Spleen (tissue), 7 donors: ENCODE data around the gene LPP.

Experiments
- CTCF ChIP-seq, 11 experiments: fragments of 200-600 bp in 7 of 11; fragments of 450-650 bp in 4 of 11; sonication (generic) in 4 of 11; IDR thresholded peaks in 8 of 11; conservative IDR thresholded peaks in 3 of 11; 1 replicate in 7 of 11; 2 replicates in 4 of 11; pipeline versions ENCODE4 v1.4.0 to v1.8.0; 2016 to 2021; ENCODE audit warnings: antibody characterized with exemption in 11 of 11, inconsistent platforms in 4 of 11, mild to moderate bottlenecking in 1 of 11
- POLR2A ChIP-seq, 3 donors: fragments of 450-650 bp; IDR thresholded peaks; one replicate each; pipeline ENCODE4 v1.5.1; 2017; ENCODE audit warnings: antibody characterized with exemption in 3 of 3, mild to moderate bottlenecking in 1 of 3
- POLR2AphosphoS5 ChIP-seq, 3 donors: sonication (generic); formaldehyde crosslinking; IDR thresholded peaks; one replicate each; pipeline ENCODE4 v1.5.1; 2017; ENCODE audit warnings: antibody characterized with exemption in 3 of 3
- donor health status: DM: no; HTN: no; CAD: no; lungs with moderate emphysema.
- donor health status: DM: no; HTN: no; CAD: no.
- donor health status: DM: no; HTN: no; CAD: no.

GRCh38 chr3:188397766-188398705 lies 244.1 kb downstream of the LPP start:
- TF ChIP-seq POLR2A (IDR thresholded peaks at IDR 0.05) = no peak
- no peak for TF ChIP-seq CTCF (IDR thresholded peaks at IDR 0.05 in 8 of 11, conservative IDR thresholded peaks at IDR 0.05 in 3 of 11)
- no peak for TF ChIP-seq POLR2AphosphoS5 (IDR thresholded peaks at IDR 0.05)
